H9 (cell line): ENCODE results near the gene SGIP1. TPM values are rescaled to one million over a fixed set of nuclear protein-coding genes. Genes with fewer than 3 reads are reported as not detected.

Experiments
- DNase-seq: peaks from one replicate; pipeline ENCODE4 v3.0.0-alpha.2; 2017
- H2AFZ ChIP-seq: one replicate; pipeline ENCODE4 v1.6.1; 2013; ENCODE audit warnings: mild to moderate bottlenecking, low read length, control low read depth, moderate library complexity
- H2AK5ac ChIP-seq: 2 replicates; pipeline ENCODE4 v1.6.1; 2013; ENCODE audit warnings: low read length, control low read depth, mixed read lengths; ENCODE audit not compliant: insufficient read length
- H2BK120ac ChIP-seq: one replicate; pipeline ENCODE4 v1.6.1; 2013; ENCODE audit warnings: low read depth, mild to moderate bottlenecking, low read length, control low read depth, inconsistent platforms; ENCODE audit not compliant: poor library complexity, severe bottlenecking
- H2BK12ac ChIP-seq: 2 replicates; pipeline ENCODE4 v1.6.1; 2013; ENCODE audit warnings: low read length, control low read depth, mixed read lengths, low read depth; ENCODE audit not compliant: insufficient read length
- H2BK15ac ChIP-seq: 2 replicates; pipeline ENCODE4 v1.6.1; 2013; ENCODE audit warnings: low read depth, low read length, control low read depth
- H2BK20ac ChIP-seq: one replicate; pipeline ENCODE4 v1.6.1; 2013; ENCODE audit warnings: low read depth, mild to moderate bottlenecking, low read length, control low read depth, inconsistent platforms; ENCODE audit not compliant: poor library complexity, severe bottlenecking
- H2BK5ac ChIP-seq: 2 replicates; pipeline ENCODE4 v1.6.1; 2013; ENCODE audit warnings: low read length, control low read depth, mixed read lengths; ENCODE audit not compliant: insufficient read length
- H3K14ac ChIP-seq: 2 replicates; pipeline ENCODE4 v1.6.1; 2013; ENCODE audit warnings: low read length, control low read depth; ENCODE audit not compliant: insufficient read depth
- H3K18ac ChIP-seq: 2 replicates; pipeline ENCODE4 v1.6.1; 2013; ENCODE audit warnings: low read depth, mild to moderate bottlenecking, mixed read lengths, low read length, control low read depth; ENCODE audit not compliant: insufficient read length
- H3K23ac ChIP-seq: 2 replicates; pipeline ENCODE4 v1.6.1; 2013; ENCODE audit warnings: low read length, control low read depth, mixed read lengths, low read depth; ENCODE audit not compliant: insufficient read length
- H3K23me2 ChIP-seq: 2 replicates; pipeline ENCODE4 v1.6.1; 2013; ENCODE audit warnings: low read depth, mild to moderate bottlenecking, mixed read lengths, low read length, control low read depth; ENCODE audit not compliant: insufficient read length, poor library complexity, severe bottlenecking
- H3K27ac ChIP-seq: 2 replicates; pipeline ENCODE4 v1.5.1; 2013; ENCODE audit warnings: low read length, control low read depth, mixed read lengths, low read depth; ENCODE audit not compliant: insufficient read length
- H3K27me3 ChIP-seq: 2 replicates; pipeline ENCODE4 v1.6.1; 2013; ENCODE audit warnings: low read length, control low read depth, inconsistent platforms; ENCODE audit not compliant: insufficient read depth
- H3K4ac ChIP-seq: 2 replicates; pipeline ENCODE4 v1.6.1; 2013; ENCODE audit warnings: low read depth, mild to moderate bottlenecking, control low read depth, inconsistent platforms, low read length, moderate library complexity
- H3K4me1 ChIP-seq: 2 replicates; pipeline ENCODE4 v1.6.1; 2013; ENCODE audit warnings: low read length, control low read depth, inconsistent platforms; ENCODE audit not compliant: insufficient read depth
- H3K4me2 ChIP-seq: 2 replicates; pipeline ENCODE4 v1.6.1; 2013; ENCODE audit warnings: low read length, control low read depth, mixed read lengths; ENCODE audit not compliant: insufficient read length, insufficient read depth
- H3K56ac ChIP-seq: 2 replicates; pipeline ENCODE4 v1.6.1; 2013; ENCODE audit warnings: low read depth, mild to moderate bottlenecking, mixed read lengths, low read length, control low read depth; ENCODE audit not compliant: insufficient read length
- H3K79me1 ChIP-seq: 2 replicates; pipeline ENCODE4 v1.6.1; 2013; ENCODE audit warnings: low read depth, mild to moderate bottlenecking, moderate library complexity, low read length, control low read depth, inconsistent platforms; ENCODE audit not compliant: insufficient read depth, poor library complexity, severe bottlenecking
- H3K79me2 ChIP-seq: 2 replicates; pipeline ENCODE4 v1.6.1; 2013; ENCODE audit warnings: low read length, control low read depth, inconsistent platforms; ENCODE audit not compliant: insufficient read depth
- H3K9ac ChIP-seq: 2 replicates; pipeline ENCODE4 v1.6.1; 2013; ENCODE audit warnings: low read length, control low read depth, mixed read lengths; ENCODE audit not compliant: insufficient read length; ENCODE audit errors: extremely low read depth
- H3K9me3 ChIP-seq: one replicate; pipeline ENCODE4 v1.6.1; 2013; ENCODE audit warnings: low read depth, low read length, inconsistent platforms; ENCODE audit not compliant: control insufficient read depth
- H3T11ph ChIP-seq: one replicate; pipeline ENCODE4 v1.6.1; 2013; ENCODE audit warnings: mild to moderate bottlenecking, low read length, control low read depth, inconsistent platforms
- H4K20me1 ChIP-seq: one replicate; pipeline ENCODE4 v1.6.1; 2013; ENCODE audit not compliant: control insufficient read depth, insufficient read length, insufficient read depth
- H4K5ac ChIP-seq: 2 replicates; pipeline ENCODE4 v1.6.1; 2013; ENCODE audit warnings: low read depth, mild to moderate bottlenecking, mixed read lengths, low read length, control low read depth; ENCODE audit not compliant: insufficient read length
- H4K8ac ChIP-seq: replicated peaks from 2 replicates; pipeline ENCODE4 v1.6.1; 2013; ENCODE audit warnings: low read length, control low read depth, mixed read lengths, low read depth; ENCODE audit not compliant: insufficient read length
- H4K91ac ChIP-seq: 2 replicates; pipeline ENCODE4 v1.6.1; 2013; ENCODE audit warnings: low read depth, mild to moderate bottlenecking, moderate library complexity, mixed read lengths, low read length, control low read depth; ENCODE audit not compliant: insufficient read length
- H3K27ac Mint-ChIP-seq, 3 experiments: 2 replicates in 2 of 3; 3 replicates in 1 of 3; pipeline ENCODE4 v1.8.0; 2020 to 2021; ENCODE audit warnings: mixed read lengths in 3 of 3, mild to moderate bottlenecking in 1 of 3, moderate library complexity in 1 of 3
- H3K27me3 Mint-ChIP-seq: 2 replicates; pipeline ENCODE4 v1.8.0; 2021; ENCODE audit warnings: low read depth, mild to moderate bottlenecking, moderate library complexity, mixed read lengths
- H3K36me3 Mint-ChIP-seq, 3 experiments: 2 replicates in 2 of 3; 3 replicates in 1 of 3; pipeline ENCODE4 v1.8.0; 2020 to 2021; ENCODE audit warnings: low read depth in 3 of 3, mixed read lengths in 3 of 3; ENCODE audit not compliant: insufficient read depth in 1 of 3
- H3K4me1 Mint-ChIP-seq, 2 experiments: 2 replicates each; pipeline ENCODE4 v1.8.0; 2020; ENCODE audit warnings: mixed read lengths in 2 of 2
- H3K4me3 Mint-ChIP-seq, 2 experiments: 2 replicates in 1 of 2; 3 replicates in 1 of 2; pipeline ENCODE4 v1.8.0; 2020 to 2021; ENCODE audit warnings: mild to moderate bottlenecking in 2 of 2, mixed read lengths in 2 of 2, moderate library complexity in 1 of 2
- H3K9me3 Mint-ChIP-seq, 2 experiments: 2 replicates in 1 of 2; 3 replicates in 1 of 2; pipeline ENCODE4 v1.8.0; 2020; ENCODE audit warnings: mild to moderate bottlenecking in 2 of 2, mixed read lengths in 2 of 2, moderate library complexity in 1 of 2
- WGBS: extraction: QIAGEN DNeasy Blood & Tissue Kit; methylation state at CpG from one replicate; pipeline ENCODE4 v1.1.7; 2013; ENCODE audit warnings: missing lambda C conversion rate, low lambda C conversion rate, mixed read lengths; ENCODE audit not compliant: insufficient read length; ENCODE audit errors: extremely low coverage; 5-methylcytosine and 5-hydroxymethylcytosine counted together
- total RNA-seq: library from RNA; stranded (reverse); gene quantifications from 2 replicates; pipeline ENCODE4 v1.2.1, GENCODE V29; 2021
- TF ChIP-seq, protein P1 (sequence below): fragments of 200-600 bp; sonication (generic); conservative IDR thresholded peaks from 3 replicates; pipeline ENCODE4 v1.8.0; 2021; ENCODE audit warnings: antibody characterized with exemption, mild to moderate bottlenecking

SGIP1 gene
- total RNA-seq, 1 experiment from 2014 or later, result 1.5 TPM

DNA sequence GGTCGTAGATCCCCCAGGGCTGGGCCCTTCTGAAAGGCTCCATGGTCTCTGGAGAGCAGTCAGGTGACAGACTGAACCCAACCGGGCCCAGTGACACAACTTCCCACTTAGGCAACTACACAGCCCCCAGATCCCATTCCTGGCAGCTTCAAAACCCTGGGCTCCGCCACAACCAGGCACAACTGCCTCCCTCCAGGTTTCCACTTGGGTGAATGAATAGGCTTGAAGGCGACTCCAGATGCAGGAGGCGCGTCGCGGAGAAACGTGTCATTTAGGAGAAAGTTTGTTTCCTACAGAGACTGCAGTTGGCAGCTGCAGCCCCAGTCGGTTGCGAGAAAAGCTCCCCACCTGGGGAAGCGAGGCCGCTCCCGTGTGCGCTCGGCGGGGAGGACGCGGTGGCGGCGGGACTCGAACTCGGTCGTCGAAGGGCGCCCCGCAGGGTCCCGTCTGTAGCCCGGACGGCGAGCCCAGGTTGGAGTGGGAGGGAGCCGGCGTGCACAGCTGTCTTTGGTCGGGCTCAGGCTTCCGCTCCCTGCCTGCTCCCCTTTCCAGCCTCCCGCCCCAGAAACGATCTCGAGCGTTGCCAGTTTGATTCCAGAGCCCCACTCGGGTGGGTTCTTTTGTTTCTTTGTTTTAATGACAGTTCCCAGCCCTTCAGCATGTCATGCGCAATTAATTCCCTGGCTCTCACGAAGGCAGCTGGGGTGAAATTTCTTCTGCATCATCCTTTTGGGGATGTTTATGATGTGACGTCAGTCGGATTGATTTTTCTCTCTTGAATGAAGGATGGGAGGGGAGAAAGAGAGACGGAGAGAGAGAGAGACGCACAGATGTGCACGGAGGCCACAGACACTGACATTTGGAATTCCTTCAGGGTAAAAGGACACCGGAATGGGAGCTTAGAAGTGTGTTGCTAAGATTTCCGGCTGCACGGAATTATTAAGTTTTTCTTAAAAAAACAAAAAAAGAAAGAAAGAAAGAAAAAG lies 862 bp upstream of the SGIP1 start:
- H3K9me3 Mint-ChIP-seq, result no peaks in the 10 kb centered on the region; a peak in 1 of 5 replicates
- H3K79me1 ChIP-seq, result no peaks in the 10 kb centered on the region
- H2BK120ac ChIP-seq, result no peak overlapping the region
- H3K23me2 ChIP-seq, result peaks cover 13% of the 10 kb centered on the region
- H4K91ac ChIP-seq, result no peak overlapping the region
- peak overlapping the region; percentile 95 for H3K4me2 ChIP-seq
- H3K23ac ChIP-seq, result no peak overlapping the region
- H3K4me1 Mint-ChIP-seq, result peaks cover 34 to 35% of the 10 kb centered on the region in 2 experiments
- no peak overlapping the region for H2BK20ac ChIP-seq
- H3T11ph ChIP-seq, result no peak overlapping the region
- no peaks in the 10 kb centered on the region for H3K79me2 ChIP-seq
- H3K14ac ChIP-seq, result peak overlapping the region; percentile 58
- H2BK15ac ChIP-seq, result no peak overlapping the region
- H4K8ac ChIP-seq, result no peak overlapping the region
- no peak overlapping the region for H3K4ac ChIP-seq
- peaks cover 4% of the 10 kb centered on the region; the same call in 1 of the 2 replicates for H3K27me3 ChIP-seq
- H3K9ac ChIP-seq, result peak overlapping the region; percentile 36
- no peak overlapping the region for H4K5ac ChIP-seq
- peak overlapping the region; percentile 15 for H3K18ac ChIP-seq
- no CpG with 5 or more reads among the region's 50 CpGs for WGBS
- H3K27ac ChIP-seq, result no peak overlapping the region
- peaks cover 41% of the 10 kb centered on the region for H3K27me3 Mint-ChIP-seq
- no peak overlapping the region for H2AK5ac ChIP-seq
- H3K56ac ChIP-seq, result no peak overlapping the region
- H2BK12ac ChIP-seq, result no peak overlapping the region
- TF ChIP-seq, protein P1, sequence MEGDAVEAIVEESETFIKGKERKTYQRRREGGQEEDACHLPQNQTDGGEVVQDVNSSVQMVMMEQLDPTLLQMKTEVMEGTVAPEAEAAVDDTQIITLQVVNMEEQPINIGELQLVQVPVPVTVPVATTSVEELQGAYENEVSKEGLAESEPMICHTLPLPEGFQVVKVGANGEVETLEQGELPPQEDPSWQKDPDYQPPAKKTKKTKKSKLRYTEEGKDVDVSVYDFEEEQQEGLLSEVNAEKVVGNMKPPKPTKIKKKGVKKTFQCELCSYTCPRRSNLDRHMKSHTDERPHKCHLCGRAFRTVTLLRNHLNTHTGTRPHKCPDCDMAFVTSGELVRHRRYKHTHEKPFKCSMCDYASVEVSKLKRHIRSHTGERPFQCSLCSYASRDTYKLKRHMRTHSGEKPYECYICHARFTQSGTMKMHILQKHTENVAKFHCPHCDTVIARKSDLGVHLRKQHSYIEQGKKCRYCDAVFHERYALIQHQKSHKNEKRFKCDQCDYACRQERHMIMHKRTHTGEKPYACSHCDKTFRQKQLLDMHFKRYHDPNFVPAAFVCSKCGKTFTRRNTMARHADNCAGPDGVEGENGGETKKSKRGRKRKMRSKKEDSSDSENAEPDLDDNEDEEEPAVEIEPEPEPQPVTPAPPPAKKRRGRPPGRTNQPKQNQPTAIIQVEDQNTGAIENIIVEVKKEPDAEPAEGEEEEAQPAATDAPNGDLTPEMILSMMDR, result no peak
- H4K20me1 ChIP-seq, result no peaks in the 10 kb centered on the region
- peaks cover 5% of the 10 kb centered on the region for H3K4me1 ChIP-seq
- no peaks in the 10 kb centered on the region for H3K36me3 Mint-ChIP-seq
- no peaks in the 10 kb centered on the region for H3K9me3 ChIP-seq
- peak overlapping the region; percentile 89 for H2AFZ ChIP-seq
- no peak overlapping the region; a peak in 1 of 7 replicates for H3K27ac Mint-ChIP-seq
- H3K4me3 Mint-ChIP-seq, result peak overlapping the region; percentile 78 to 90
- no peak overlapping the region for H2BK5ac ChIP-seq
- peak; percentile 39 for DNase-seq
